ENCODE data around the gene C1orf167.

The C1orf167 gene

GRCh38 chr1:11738783-11739182 is 23.2 kb upstream of the C1orf167 start:
- Histone ChIP-seq H3K27ac (ENCODE audit: low read depth, low read length) (no peak overlapping the region), H2BK15ac (replicated peaks; ENCODE audit: low read depth) (no peak overlapping the region), H3K4ac (ENCODE audit: low read depth, low read length) (no peak overlapping the region), H3K36me3 (ENCODE audit: control insufficient read depth, insufficient read depth, low read length) (no peaks in the 10 kb centered on the region), H3K4me3 (ENCODE audit: low read length) (no peak overlapping the region), H4K5ac (ENCODE audit: low read length) (no peak overlapping the region), H3K23ac (ENCODE audit: low read length) (no peak overlapping the region), H3K4me1 (ENCODE audit: control insufficient read depth, low read depth, low read length) (peaks cover 15% of the 10 kb centered on the region), H3K18ac (ENCODE audit: low read length) (no peak overlapping the region), H2BK120ac (ENCODE audit: low read depth, low read length) (no peak overlapping the region), H3K27me3 (ENCODE audit: insufficient read depth, low read length, poor library complexity) (no peaks in the 10 kb centered on the region), H3K4me2 (ENCODE audit: low read length) (no peak overlapping the region), H2AK5ac (ENCODE audit: low read length) (no peak overlapping the region), H3K9ac (ENCODE audit: low read length) (no peak overlapping the region), H3K79me1 (ENCODE audit: low read length) (peaks cover 3% of the 10 kb centered on the region), H4K8ac (ENCODE audit: low read depth, low read length) (no peak overlapping the region), H2BK5ac (ENCODE audit: low read length) (no peak overlapping the region), H3K56ac (ENCODE audit: low read length) (no peak overlapping the region), H3K79me2 (ENCODE audit: control insufficient read depth, insufficient read depth, low read length) (no peaks in the 10 kb centered on the region)
- DNase-seq: no peak
- WGBS (ENCODE audit: extremely low coverage, insufficient coverage, low lambda C conversion rate): no CpG with 5 or more reads among the region's 6 CpGs

GRCh38 chr1:11740258-11741192 is 21.5 kb upstream of the C1orf167 start:
- Histone ChIP-seq H2BK120ac (ENCODE audit: low read depth, low read length) (no peak overlapping the region), H2BK5ac (ENCODE audit: low read length) (no peak overlapping the region)
- WGBS (ENCODE audit: extremely low coverage, insufficient coverage, low lambda C conversion rate): no CpG with 5 or more reads among the region's 15 CpGs

GRCh38 chr1:11741482-11741881 is 20.5 kb upstream of the C1orf167 start:
- no CpG with 5 or more reads among the region's 4 CpGs for WGBS (ENCODE audit: extremely low coverage, insufficient coverage, low lambda C conversion rate)
- no peak overlapping the region for H2BK5ac ChIP-seq (ENCODE audit: low read length)

More at GRCh38 chr1:11740258-11741192, 21.5 kb upstream of the C1orf167 start:
- no peak overlapping the region for H4K5ac ChIP-seq (ENCODE audit: low read length)
- no peak overlapping the region for H3K4me2 ChIP-seq (ENCODE audit: low read length)
- H3K79me2 ChIP-seq (ENCODE audit: control insufficient read depth, insufficient read depth, low read length): no peaks in the 10 kb centered on the region
- H4K8ac ChIP-seq (ENCODE audit: low read depth, low read length): no peak overlapping the region
- H3K4ac ChIP-seq (ENCODE audit: low read depth, low read length): no peak overlapping the region
- peak; percentile 32 for DNase-seq
- H3K27me3 ChIP-seq (ENCODE audit: insufficient read depth, low read length, poor library complexity): no peaks in the 10 kb centered on the region
- no peak overlapping the region for H2AK5ac ChIP-seq (ENCODE audit: low read length)
- H3K4me1 ChIP-seq (ENCODE audit: control insufficient read depth, low read depth, low read length): peaks cover 15% of the 10 kb centered on the region
- H3K79me1 ChIP-seq (ENCODE audit: low read length): peaks cover 3% of the 10 kb centered on the region
- H3K23ac ChIP-seq (ENCODE audit: low read length): no peak overlapping the region
- H3K56ac ChIP-seq (ENCODE audit: low read length): peak overlapping the region; percentile 43
- H3K27ac ChIP-seq (ENCODE audit: low read depth, low read length): no peak overlapping the region
- peak overlapping the region; percentile 6 for H3K18ac ChIP-seq (ENCODE audit: low read length)
- no peaks in the 10 kb centered on the region for H3K36me3 ChIP-seq (ENCODE audit: control insufficient read depth, insufficient read depth, low read length)
- no peak overlapping the region for H3K4me3 ChIP-seq (ENCODE audit: low read length)
- H2BK15ac ChIP-seq (replicated peaks; ENCODE audit: low read depth): no peak overlapping the region
- H3K9ac ChIP-seq (ENCODE audit: low read length): peak overlapping the region; percentile 10

GRCh38 chr1:11741919-11742558 is 20.0 kb upstream of the C1orf167 start:
- H3K4me2 ChIP-seq (ENCODE audit: low read length): no peak overlapping the region
- H3K4me3 ChIP-seq (ENCODE audit: low read length): no peak overlapping the region
- no peaks in the 10 kb centered on the region for H3K27me3 ChIP-seq (ENCODE audit: insufficient read depth, low read length, poor library complexity)
- no peak overlapping the region for H3K27ac ChIP-seq (ENCODE audit: low read depth, low read length)
- no peak overlapping the region for H3K9ac ChIP-seq (ENCODE audit: low read length)
- no peaks in the 10 kb centered on the region for H3K36me3 ChIP-seq (ENCODE audit: control insufficient read depth, insufficient read depth, low read length)
- peaks cover 13% of the 10 kb centered on the region for H3K4me1 ChIP-seq (ENCODE audit: control insufficient read depth, low read depth, low read length)
- H3K56ac ChIP-seq (ENCODE audit: low read length): no peak overlapping the region
- H3K79me2 ChIP-seq (ENCODE audit: control insufficient read depth, insufficient read depth, low read length): no peaks in the 10 kb centered on the region
- no peak overlapping the region for H4K5ac ChIP-seq (ENCODE audit: low read length)
- no peak overlapping the region for H3K18ac ChIP-seq (ENCODE audit: low read length)
- no peak overlapping the region for H2BK120ac ChIP-seq (ENCODE audit: low read depth, low read length)
- H3K79me1 ChIP-seq (ENCODE audit: low read length): peaks cover 3% of the 10 kb centered on the region
- H2AK5ac ChIP-seq (ENCODE audit: low read length): no peak overlapping the region
- H3K23ac ChIP-seq (ENCODE audit: low read length): no peak overlapping the region
- no peak overlapping the region for H3K4ac ChIP-seq (ENCODE audit: low read depth, low read length)
- peak; percentile 41 for DNase-seq
- no peak overlapping the region for H2BK15ac ChIP-seq (replicated peaks; ENCODE audit: low read depth)
- H2BK5ac ChIP-seq (ENCODE audit: low read length): no peak overlapping the region
- WGBS (ENCODE audit: extremely low coverage, insufficient coverage, low lambda C conversion rate): no CpG with 5 or more reads among the region's 5 CpGs
- H4K8ac ChIP-seq (ENCODE audit: low read depth, low read length): no peak overlapping the region

More at GRCh38 chr1:11741482-11741881, 20.5 kb upstream of the C1orf167 start:
- peaks cover 15% of the 10 kb centered on the region for H3K4me1 ChIP-seq (ENCODE audit: control insufficient read depth, low read depth, low read length)
- no peak overlapping the region for H3K9ac ChIP-seq (ENCODE audit: low read length)
- no peak overlapping the region for H3K18ac ChIP-seq (ENCODE audit: low read length)
- H3K4me3 ChIP-seq (ENCODE audit: low read length): no peak overlapping the region
- H3K27me3 ChIP-seq (ENCODE audit: insufficient read depth, low read length, poor library complexity): no peaks in the 10 kb centered on the region
- DNase-seq: no peak
- H3K4me2 ChIP-seq (ENCODE audit: low read length): no peak overlapping the region
- no peak overlapping the region for H4K5ac ChIP-seq (ENCODE audit: low read length)
- no peak overlapping the region for H3K23ac ChIP-seq (ENCODE audit: low read length)
- peaks cover 3% of the 10 kb centered on the region for H3K79me1 ChIP-seq (ENCODE audit: low read length)
- no peak overlapping the region for H3K56ac ChIP-seq (ENCODE audit: low read length)
- no peaks in the 10 kb centered on the region for H3K79me2 ChIP-seq (ENCODE audit: control insufficient read depth, insufficient read depth, low read length)
- no peak overlapping the region for H3K27ac ChIP-seq (ENCODE audit: low read depth, low read length)
- H3K4ac ChIP-seq (ENCODE audit: low read depth, low read length): no peak overlapping the region
- no peak overlapping the region for H4K8ac ChIP-seq (ENCODE audit: low read depth, low read length)
- H3K36me3 ChIP-seq (ENCODE audit: control insufficient read depth, insufficient read depth, low read length): no peaks in the 10 kb centered on the region
- no peak overlapping the region for H2BK120ac ChIP-seq (ENCODE audit: low read depth, low read length)
- no peak overlapping the region for H2AK5ac ChIP-seq (ENCODE audit: low read length)
- H2BK15ac ChIP-seq (replicated peaks; ENCODE audit: low read depth): no peak overlapping the region

GRCh38 chr1:11744287-11744686 is 17.7 kb upstream of the C1orf167 start:
- Histone ChIP-seq H3K27me3 (ENCODE audit: insufficient read depth, low read length, poor library complexity) (no peaks in the 10 kb centered on the region), H3K9ac (ENCODE audit: low read length) (no peak overlapping the region), H2BK120ac (ENCODE audit: low read depth, low read length) (no peak overlapping the region), H3K4me2 (ENCODE audit: low read length) (no peak overlapping the region), H3K56ac (ENCODE audit: low read length) (no peak overlapping the region), H2AK5ac (ENCODE audit: low read length) (no peak overlapping the region), H2BK5ac (ENCODE audit: low read length) (no peak overlapping the region), H4K8ac (ENCODE audit: low read depth, low read length) (no peak overlapping the region), H3K4me1 (ENCODE audit: control insufficient read depth, low read depth, low read length) (peaks cover 9% of the 10 kb centered on the region), H3K79me2 (ENCODE audit: control insufficient read depth, insufficient read depth, low read length) (no peaks in the 10 kb centered on the region), H3K23ac (ENCODE audit: low read length) (no peak overlapping the region), H3K4ac (ENCODE audit: low read depth, low read length) (no peak overlapping the region), H3K79me1 (ENCODE audit: low read length) (no peaks in the 10 kb centered on the region), H3K4me3 (ENCODE audit: low read length) (no peak overlapping the region), H3K18ac (ENCODE audit: low read length) (no peak overlapping the region), H2BK15ac (replicated peaks; ENCODE audit: low read depth) (no peak overlapping the region), H3K27ac (ENCODE audit: low read depth, low read length) (no peak overlapping the region), H4K5ac (ENCODE audit: low read length) (no peak overlapping the region), H3K36me3 (ENCODE audit: control insufficient read depth, insufficient read depth, low read length) (no peaks in the 10 kb centered on the region)
- DNase-seq: no peak
- no CpG with 5 or more reads among the region's 9 CpGs for WGBS (ENCODE audit: extremely low coverage, insufficient coverage, low lambda C conversion rate)
